H1 (cell line): Measurements from ENCODE around the gene RASGEF1C. TPM values are rescaled to one million over a fixed set of nuclear protein-coding genes. Genes with fewer than 3 reads are reported as not detected.

Experiments used
- CTCF ChIA-PET: fragments of 300-600 bp; sonication (Branson Sonifier 250); formaldehyde crosslinking; loops from one replicate; lab custom pipeline; 2021; ENCODE audit not compliant: partially characterized antibody; lab: Charles Lee
- POLR2A ChIA-PET: fragments of 300-600 bp; sonication (Branson Sonifier 250); formaldehyde crosslinking; loops from one replicate; lab custom pipeline; 2021; ENCODE audit warnings: inconsistent platforms; ENCODE audit not compliant: partially characterized antibody; lab: Charles Lee
- DNase-seq, 2 experiments: peaks; one replicate each; pipeline versions ENCODE4 v3.0.0 to v3.0.0-alpha.2; 2010 to 2022; ENCODE audit warnings: low spot score in 2 of 2, low read depth in 1 of 2, mixed read lengths in 1 of 2
- FAIRE-seq: peaks from 2 replicates; lab custom pipeline; 2011; peaks lifted over from hg19 to GRCh38; lab: Jason Lieb, UNC
- H2AFZ ChIP-seq: 2 replicates; pipeline ENCODE4 v1.8.1; 2012; ENCODE audit warnings: low read length, inconsistent platforms
- H2AK5ac ChIP-seq: 2 replicates; pipeline ENCODE4 v1.6.1; 2013; ENCODE audit warnings: low read depth, low read length
- H2BK120ac ChIP-seq: replicated peaks from 2 replicates; pipeline ENCODE3; 2013; ENCODE audit warnings: low read depth, low read length, inconsistent platforms
- H2BK12ac ChIP-seq: 2 replicates; pipeline ENCODE4 v1.6.1; 2013; ENCODE audit warnings: low read depth, low read length
- H2BK15ac ChIP-seq: 2 replicates; pipeline ENCODE4 v1.6.1; 2013; ENCODE audit warnings: low read length
- H2BK20ac ChIP-seq: 2 replicates; pipeline ENCODE4 v1.6.1; 2013; ENCODE audit warnings: low read length
- H2BK5ac ChIP-seq: 2 replicates; pipeline ENCODE4 v1.6.1; 2013; ENCODE audit warnings: low read depth, low read length
- H3K14ac ChIP-seq: 2 replicates; pipeline ENCODE4 v1.6.1; 2013; ENCODE audit warnings: inconsistent platforms; ENCODE audit not compliant: insufficient read length
- H3K18ac ChIP-seq: 2 replicates; pipeline ENCODE4 v1.6.1; 2013; ENCODE audit warnings: low read length; ENCODE audit errors: extremely low read depth
- H3K23ac ChIP-seq: 2 replicates; pipeline ENCODE4 v1.6.1; 2013; ENCODE audit warnings: inconsistent platforms; ENCODE audit not compliant: insufficient read length
- H3K23me2 ChIP-seq: 2 replicates; pipeline ENCODE4 v1.6.1; 2013; ENCODE audit warnings: low read depth, low read length
- H3K27ac ChIP-seq: 2 replicates; pipeline ENCODE4 v1.6.1; 2011; ENCODE audit warnings: low read depth, low read length, inconsistent platforms
- H3K27me3 ChIP-seq, 4 experiments: replicated peaks in 1 of 4; 1 replicate in 1 of 4; 2 replicates in 3 of 4; pipeline versions ENCODE4 v1.6.1 to v1.8.1; 2011 to 2013; ENCODE audit warnings: low read length in 3 of 4, mild to moderate bottlenecking in 3 of 4, inconsistent platforms in 2 of 4, mixed read lengths in 2 of 4, moderate library complexity in 1 of 4; ENCODE audit not compliant: control insufficient read depth in 3 of 4, insufficient read depth in 3 of 4; ENCODE audit errors: extremely low read depth in 1 of 4
- H3K36me3 ChIP-seq, 4 experiments: 2 replicates each; pipeline versions ENCODE4 v1.6.1 to v1.8.1; 2011 to 2013; ENCODE audit warnings: mild to moderate bottlenecking in 4 of 4, low read length in 3 of 4, moderate library complexity in 2 of 4, control low read depth in 1 of 4, inconsistent platforms in 1 of 4; ENCODE audit not compliant: insufficient read depth in 4 of 4, control insufficient read depth in 2 of 4
- H3K4ac ChIP-seq: replicated peaks from 2 replicates; pipeline ENCODE3; 2013; ENCODE audit warnings: low read length, low read depth, mixed read lengths, inconsistent platforms; ENCODE audit not compliant: insufficient read length
- H3K4me1 ChIP-seq, 4 experiments: replicated peaks in 1 of 4; 1 replicate in 1 of 4; 2 replicates in 3 of 4; pipeline versions ENCODE4 v1.6.1 to v1.8.1; 2011 to 2013; ENCODE audit warnings: low read length in 3 of 4, inconsistent platforms in 2 of 4, mixed read lengths in 1 of 4; ENCODE audit not compliant: insufficient read depth in 4 of 4, control insufficient read depth in 3 of 4
- H3K4me2 ChIP-seq, 2 experiments: 2 replicates each; pipeline versions ENCODE4 v1.6.1 to v1.8.1; 2011 to 2013; ENCODE audit warnings: low read depth in 2 of 2, low read length in 2 of 2, control low read depth in 1 of 2, inconsistent platforms in 1 of 2, mild to moderate bottlenecking in 1 of 2; ENCODE audit not compliant: insufficient read depth in 1 of 2
- H3K4me3 ChIP-seq, 4 experiments: fragments of 200-600, 300-600 bp in 1 of 4; sonication (generic), shearing (Covaris generic), sonication (Bioruptor Twin) in 1 of 4; 2 replicates each; pipeline versions ENCODE4 v1.5.1 to v1.8.1; 2011 to 2016; ENCODE audit warnings: low read length in 4 of 4, low read depth in 3 of 4, control low read depth in 2 of 4, inconsistent platforms in 2 of 4, mild to moderate bottlenecking in 2 of 4, mixed read lengths in 1 of 4, moderate library complexity in 1 of 4; ENCODE audit not compliant: insufficient read depth in 2 of 4; ENCODE audit errors: extremely low read depth in 1 of 4
- H3K56ac ChIP-seq: replicated peaks from 2 replicates; pipeline ENCODE3; 2013; ENCODE audit warnings: low read depth, mild to moderate bottlenecking, mixed read lengths, low read length, inconsistent platforms; ENCODE audit not compliant: insufficient read length
- H3K79me1 ChIP-seq: 2 replicates; pipeline ENCODE4 v1.6.1; 2013; ENCODE audit warnings: low read depth, low read length, control low read depth
- H3K79me2 ChIP-seq, 2 experiments: 2 replicates each; pipeline versions ENCODE4 v1.6.1 to v1.8.1; 2012 to 2013; ENCODE audit warnings: low read length in 2 of 2, mild to moderate bottlenecking in 2 of 2, inconsistent platforms in 1 of 2; ENCODE audit not compliant: insufficient read depth in 2 of 2, control insufficient read depth in 1 of 2
- H3K9ac ChIP-seq, 4 experiments: replicated peaks in 1 of 4; 1 replicate in 1 of 4; 2 replicates in 3 of 4; pipeline versions ENCODE4 v1.6.1 to v1.8.1; 2011 to 2013; ENCODE audit warnings: low read depth in 3 of 4, low read length in 3 of 4, control low read depth in 2 of 4, mild to moderate bottlenecking in 2 of 4, moderate library complexity in 2 of 4, inconsistent platforms in 1 of 4; ENCODE audit errors: extremely low read depth in 1 of 4
- H3K9me3 ChIP-seq, 2 experiments: 2 replicates each; pipeline versions ENCODE4 v1.6.1 to v1.8.1; 2012 to 2013; ENCODE audit warnings: mild to moderate bottlenecking in 2 of 2, moderate library complexity in 2 of 2, control low read depth in 1 of 2, inconsistent platforms in 1 of 2, low read depth in 1 of 2, low read length in 1 of 2, mixed read lengths in 1 of 2; ENCODE audit not compliant: insufficient read depth in 2 of 2
- H4K20me1 ChIP-seq, 2 experiments: replicated peaks in 1 of 2; 2 replicates each; pipeline versions ENCODE3 to v1.8.1; 2011 to 2013; ENCODE audit warnings: inconsistent platforms in 2 of 2, low read length in 2 of 2, mild to moderate bottlenecking in 1 of 2; ENCODE audit not compliant: insufficient read depth in 2 of 2, control insufficient read depth in 1 of 2
- H4K5ac ChIP-seq: 2 replicates; pipeline ENCODE4 v1.6.1; 2013; ENCODE audit warnings: low read length, low read depth, mixed read lengths, inconsistent platforms; ENCODE audit not compliant: insufficient read length
- H4K8ac ChIP-seq: 2 replicates; pipeline ENCODE4 v1.8.0; 2013; ENCODE audit warnings: mild to moderate bottlenecking, moderate library complexity, low read length, inconsistent platforms; ENCODE audit not compliant: insufficient read depth; ENCODE audit errors: extremely low read depth
- H4K91ac ChIP-seq: replicated peaks from 2 replicates; pipeline ENCODE3; 2013; ENCODE audit warnings: low read length, mixed read lengths, inconsistent platforms; ENCODE audit not compliant: insufficient read length
- KDM4A ChIP-seq: IDR thresholded peaks from one replicate; pipeline ENCODE4 v1.7.1; 2012; ENCODE audit warnings: low read depth, mild to moderate bottlenecking, moderate library complexity, low read length, inconsistent platforms; ENCODE audit not compliant: severe bottlenecking
- PHF8 ChIP-seq: fragments of 200-600 bp; sonication (generic); conservative IDR thresholded peaks from 2 replicates; pipeline ENCODE4 v1.7.1; 2012; ENCODE audit warnings: low read depth, mild to moderate bottlenecking, inconsistent platforms, low read length, moderate library complexity
- WGBS, 2 experiments: shearing (Covaris generic) in 1 of 2; methylation state at CpG; one replicate each; pipeline versions ENCODE4 v1.1.6 to v1.1.7; 2013 to 2015; ENCODE audit warnings: low lambda C conversion rate in 2 of 2, mixed read lengths in 2 of 2, inconsistent platforms in 1 of 2, low coverage in 1 of 2, missing lambda C conversion rate in 1 of 2; ENCODE audit not compliant: insufficient replicate concordance in 2 of 2, insufficient coverage in 1 of 2, insufficient read length in 1 of 2; ENCODE audit errors: extremely low coverage in 1 of 2, missing lambda C conversion rate in 1 of 2; 5-methylcytosine and 5-hydroxymethylcytosine counted together
- polyA plus RNA-seq, 7 experiments: library from polyadenylated mRNA; depleted of rRNA in 3 of 7; stranded (reverse) in 5 of 7; unstranded in 2 of 7; fragments of >200 nt in 5 of 7; fragments of 200-250 nt in 2 of 7; gene quantifications; 1 replicate in 5 of 7; 2 replicates in 1 of 7; 4 replicates in 1 of 7; pipeline versions ENCODE4 v1.2.1 to v1.2.3, GENCODE V29; 2011 to 2013; ENCODE audit warnings: missing spikeins in 2 of 7, mixed read lengths in 2 of 7
- total RNA-seq: library from RNA; stranded (reverse); fragmentation: NEBNext Ultra II Directional; extraction: Animal tissue kit (Norgen Biotek cat#: 25700); gene quantifications from 2 replicates; pipeline ENCODE4 v1.2.1, GENCODE V29; 2021

RASGEF1C gene
- total and polyA plus RNA-seq, 2 of the 8 experiments (the other 6 are each of a cell fraction or from before 2014, with no cell fraction given): 0.26 to 0.61 TPM

GRCh38 chr5:180105827-180106312 is 103.1 kb downstream of the RASGEF1C start:
- ChIA-PET POLR2A (no interaction called here), CTCF (interaction anchor here (1.0 to 1.2 kb wide), 2 partner anchors 11 to 14 kb away, joined by 3 to 4 read pairs; no protein-coding TSS in a partner anchor)
- H2BK12ac ChIP-seq: no peak overlapping the region
- peaks cover 3 to 12% of the 10 kb centered on the region in 2 experiments; a peak in 3 of 4 replicates for H3K9me3 ChIP-seq
- H3K4me3 ChIP-seq: no peak overlapping the region
- no peaks in the 10 kb centered on the region for H3K79me2 ChIP-seq
- no peak overlapping the region for H3K4me2 ChIP-seq
- H3K4ac ChIP-seq: no peak overlapping the region
- FAIRE-seq (no peak), DNase-seq (no peak)
- H3K4me1 ChIP-seq: no peaks in the 10 kb centered on the region
- no peak overlapping the region for H3K14ac ChIP-seq
- no peak overlapping the region for H4K91ac ChIP-seq
- H2BK15ac ChIP-seq: no peak overlapping the region
- TF ChIP-seq PHF8: no peak
- TF ChIP-seq KDM4A: no peak
- no peak overlapping the region for H3K27ac ChIP-seq
- no peaks in the 10 kb centered on the region for H3K27me3 ChIP-seq
- H2BK120ac ChIP-seq: no peak overlapping the region
- H2AFZ ChIP-seq: no peak overlapping the region
- H3K23me2 ChIP-seq: no peaks in the 10 kb centered on the region
- no peaks in the 10 kb centered on the region for H3K79me1 ChIP-seq
- H4K8ac ChIP-seq: no peak overlapping the region; the same call in 1 of the 2 replicates
- H4K5ac ChIP-seq: no peak overlapping the region
- no peak overlapping the region for H2BK5ac ChIP-seq
- H4K20me1 ChIP-seq: no peaks in the 10 kb centered on the region
- no peak overlapping the region for H2AK5ac ChIP-seq
- H3K18ac ChIP-seq: no peak overlapping the region
- WGBS, 2 experiments: 95% methylated on average over 5 of the region's 5 CpGs; no CpG with 5 or more reads in 1 of the 2 experiments
- no peaks in the 10 kb centered on the region for H3K36me3 ChIP-seq
- H2BK20ac ChIP-seq: no peak overlapping the region
- H3K23ac ChIP-seq: no peak overlapping the region
- no peak overlapping the region for H3K56ac ChIP-seq
- H3K9ac ChIP-seq: no peak overlapping the region
